ENCODE results near the gene CFAP74. TPM values are rescaled to one million over a fixed set of nuclear protein-coding genes. Genes with fewer than 3 reads are reported as not detected.

The CFAP74 gene
- total RNA-seq, 4 donors from 2014 or later, result not detected

- Histone ChIP-seq H3K4me1 (peaks cover 0 to 11% (median 2%) of the 10 kb centered on the region in 4 donors), H3K4me3 (no peak overlapping the region), H3K27ac (no peak overlapping the region), H3K27me3 (peaks cover 0 to 4% of the 10 kb centered on the region in 2 donors), H3K9me3 (no peaks in the 10 kb centered on the region), H3K36me3 (no peaks in the 10 kb centered on the region)
- DNase-seq (ENCODE audit: low spot score in 2 of 2), result no peak
- TF ChIP-seq POLR2A (IDR thresholded peaks at IDR 0.05), result no peak
- no peak for TF ChIP-seq CTCF (IDR thresholded peaks at IDR 0.05)
- TF ChIP-seq EP300 (IDR thresholded peaks at IDR 0.05), result no peak
- WGBS, 2 donors, result 72 to 87% methylated on average over 8 to 10 of the region's 13 CpGs
Measured at GRCh38 chr1:1901641-1902294, 101.8 kb downstream of the CFAP74 start.

DNA sequence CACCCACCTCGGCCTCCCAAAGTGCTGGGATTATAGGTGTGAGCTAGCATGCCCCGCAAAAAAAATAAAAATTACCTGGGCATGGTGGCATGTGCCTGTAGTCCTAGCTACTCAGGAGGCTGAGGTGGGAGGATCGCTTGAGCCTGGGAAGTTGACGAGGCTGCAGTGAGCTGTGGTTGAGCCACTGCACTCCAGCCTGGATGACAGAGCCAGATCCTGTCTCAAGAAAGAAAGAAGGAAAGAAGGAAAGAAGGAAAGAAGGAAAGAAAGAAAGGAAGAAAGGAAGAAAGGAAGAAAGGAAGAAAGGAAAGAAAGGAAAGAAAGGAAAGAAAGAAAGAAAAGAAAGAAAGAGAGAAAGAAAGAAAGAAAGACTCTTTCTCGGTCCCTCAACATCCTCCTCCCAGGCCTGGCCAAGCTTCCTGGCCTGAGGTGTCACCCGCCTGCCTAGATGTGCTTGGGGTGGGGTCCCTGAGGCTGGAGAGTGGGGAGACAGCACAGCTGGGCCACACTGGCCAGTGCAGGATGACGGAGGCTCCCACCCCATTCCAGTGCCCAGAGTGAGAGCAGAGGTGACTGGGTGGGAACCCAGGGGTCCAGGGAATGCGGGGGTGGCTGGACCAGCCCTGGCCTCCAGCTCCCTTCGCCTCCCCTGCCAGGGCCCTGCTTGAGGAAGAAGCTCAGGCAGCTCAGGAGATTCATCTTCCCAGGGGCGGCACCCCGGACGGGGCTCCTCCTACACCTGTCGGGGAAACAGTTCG lies 102.5 kb downstream of the CFAP74 start:
- peaks cover 0 to 8% of the 10 kb centered on the region in 2 donors for H3K27me3 ChIP-seq
- TF ChIP-seq POLR2A (IDR thresholded peaks at IDR 0.05) (no peak), EP300 (IDR thresholded peaks at IDR 0.05) (no peak), CTCF (IDR thresholded peaks at IDR 0.05) (no peak)
- WGBS, 2 donors, result 80 to 81% methylated on average over 8 to 10 of the region's 14 CpGs
- no peak for DNase-seq (ENCODE audit: low spot score in 2 of 2)
- peaks cover 0 to 4% (median 1%) of the 10 kb centered on the region in 4 donors for H3K4me1 ChIP-seq
- no peak overlapping the region for H3K4me3 ChIP-seq
- H3K36me3 ChIP-seq, result no peaks in the 10 kb centered on the region
- H3K27ac ChIP-seq, result no peak overlapping the region
- H3K9me3 ChIP-seq, result no peaks in the 10 kb centered on the region

DNA sequence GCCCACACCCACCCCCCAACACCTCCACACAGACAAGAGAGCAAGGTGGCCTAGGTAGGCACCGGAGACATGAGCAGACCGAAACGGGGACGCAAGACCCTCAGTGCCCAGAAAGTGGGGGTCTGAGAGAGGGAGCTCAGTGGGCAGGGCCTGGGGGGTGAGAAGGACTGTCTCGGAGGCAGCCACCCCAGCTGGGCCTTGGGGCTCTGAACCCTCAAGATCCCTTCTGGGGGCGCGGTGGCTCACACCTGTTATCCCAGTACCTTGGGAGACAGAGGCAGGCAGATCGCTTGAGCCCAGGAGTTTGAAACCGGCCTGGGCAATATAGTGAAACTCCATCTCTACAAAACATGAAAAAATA lies 103.6 kb downstream of the CFAP74 start:
- Histone ChIP-seq H3K4me3 (no peak overlapping the region), H3K27ac (no peak overlapping the region), H3K4me1 (peaks cover 0 to 6% (median 5%) of the 10 kb centered on the region in 4 donors), H3K36me3 (no peaks in the 10 kb centered on the region), H3K9me3 (no peaks in the 10 kb centered on the region), H3K27me3 (peaks cover 0 to 19% of the 10 kb centered on the region in 2 donors)
- TF ChIP-seq POLR2A (IDR thresholded peaks at IDR 0.05) (no peak), EP300 (IDR thresholded peaks at IDR 0.05) (no peak), CTCF (IDR thresholded peaks at IDR 0.05) (no peak)
- WGBS, 2 donors, result 78 to 84% methylated on average over 9 of the region's 9 CpGs
- no peak for DNase-seq (ENCODE audit: low spot score in 2 of 2)

GRCh38 chr1:1899266-1899966 lies 104.2 kb downstream of the CFAP74 start:
- Histone ChIP-seq H3K4me1 (peaks cover 0 to 12% (median 11%) of the 10 kb centered on the region in 4 donors), H3K27ac (no peak overlapping the region), H3K36me3 (no peaks in the 10 kb centered on the region), H3K4me3 (no peak overlapping the region), H3K9me3 (no peaks in the 10 kb centered on the region), H3K27me3 (peaks cover 0 to 22% of the 10 kb centered on the region in 2 donors)
- no peak for DNase-seq (ENCODE audit: low spot score in 2 of 2)
- TF ChIP-seq POLR2A (IDR thresholded peaks at IDR 0.05) (no peak), EP300 (IDR thresholded peaks at IDR 0.05) (no peak), CTCF (IDR thresholded peaks at IDR 0.05) (no peak)
- WGBS, 2 donors, result 34 to 59% methylated on average over 13 of the region's 16 CpGs

All from tibial nerve (tissue), 4 donors.